Measurements from ENCODE around the gene HTRA2. TPM values are rescaled to one million over a fixed set of nuclear protein-coding genes. Genes with fewer than 3 reads are reported as not detected.

The HTRA2 gene
- total RNA-seq, 1 experiment from 2014 or later, result 24.9 TPM

DNA sequence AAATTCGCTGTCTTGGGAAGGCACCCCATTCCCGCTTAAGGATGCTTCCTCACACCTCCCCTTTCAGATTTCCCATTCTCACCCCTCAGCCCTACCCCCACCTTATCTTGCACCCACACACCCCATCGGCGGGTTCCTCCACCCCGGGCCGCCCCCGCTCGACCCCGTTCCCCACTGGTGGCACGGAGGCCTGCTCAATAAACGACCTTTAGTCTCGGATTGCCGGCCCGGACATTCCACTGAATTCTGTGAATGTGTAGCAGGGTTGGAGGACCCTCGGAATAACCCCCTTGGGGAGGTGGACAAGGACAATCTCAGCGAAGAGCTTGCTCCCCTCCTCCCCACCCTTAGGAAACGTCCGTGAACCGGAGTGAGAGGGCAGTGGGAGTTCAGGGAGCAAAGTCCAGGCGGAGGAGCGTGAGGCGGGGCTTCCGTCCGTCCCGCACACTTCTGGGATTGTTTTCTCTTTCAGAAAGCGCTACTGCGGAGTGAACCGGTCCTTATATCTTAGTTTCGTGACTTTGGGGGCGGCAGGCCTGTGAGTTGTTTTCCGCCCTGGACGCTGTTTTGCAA is 27.5 kb upstream of the HTRA2 start:
- H2BK120ac ChIP-seq (ENCODE audit: low read depth, low read length, poor library complexity, severe bottlenecking), result no peak overlapping the region
- no peak overlapping the region for H3K23ac ChIP-seq (ENCODE audit: insufficient read length, low read depth, low read length)
- no peaks in the 10 kb centered on the region for H3K79me1 ChIP-seq (ENCODE audit: insufficient read depth, low read depth, low read length, poor library complexity, severe bottlenecking)
- H2BK12ac ChIP-seq (ENCODE audit: insufficient read length, low read depth, low read length), result no peak overlapping the region
- H3K4me2 ChIP-seq (ENCODE audit: insufficient read depth, insufficient read length, low read length), result peak overlapping the region; percentile 54
- Mint-ChIP-seq H3K9me3 (peaks cover 2 to 5% of the 10 kb centered on the region in 2 experiments; a peak in 4 of 5 replicates), H3K27me3 (ENCODE audit: low read depth) (peaks cover 87% of the 10 kb centered on the region), H3K36me3 (ENCODE audit: insufficient read depth in 1 of 3, low read depth in 3 of 3) (peaks cover 24 to 33% (median 26%) of the 10 kb centered on the region in 3 experiments), H3K27ac (no peak overlapping the region), H3K4me3 (peak overlapping the region; percentile 72 to 85), H3K4me1 (peaks cover 59 to 71% of the 10 kb centered on the region in 2 experiments)
- peaks cover 4% of the 10 kb centered on the region; the same call in 1 of the 2 replicates for H3K4me1 ChIP-seq (ENCODE audit: insufficient read depth, low read length)
- H2AFZ ChIP-seq (ENCODE audit: low read length), result no peak overlapping the region
- H2BK5ac ChIP-seq (ENCODE audit: insufficient read length, low read length), result no peak overlapping the region
- no peak overlapping the region for H4K8ac ChIP-seq (replicated peaks; ENCODE audit: insufficient read length, low read depth, low read length)
- no peak overlapping the region for H3K14ac ChIP-seq (ENCODE audit: insufficient read depth, low read length)
- no peak overlapping the region for H4K5ac ChIP-seq (ENCODE audit: insufficient read length, low read depth, low read length)
- no peak overlapping the region for H3K4ac ChIP-seq (ENCODE audit: low read depth, low read length)
- H2AK5ac ChIP-seq (ENCODE audit: insufficient read length, low read length), result no peak overlapping the region
- H3K18ac ChIP-seq (ENCODE audit: insufficient read length, low read depth, low read length), result no peak overlapping the region
- TF ChIP-seq, protein P1, sequence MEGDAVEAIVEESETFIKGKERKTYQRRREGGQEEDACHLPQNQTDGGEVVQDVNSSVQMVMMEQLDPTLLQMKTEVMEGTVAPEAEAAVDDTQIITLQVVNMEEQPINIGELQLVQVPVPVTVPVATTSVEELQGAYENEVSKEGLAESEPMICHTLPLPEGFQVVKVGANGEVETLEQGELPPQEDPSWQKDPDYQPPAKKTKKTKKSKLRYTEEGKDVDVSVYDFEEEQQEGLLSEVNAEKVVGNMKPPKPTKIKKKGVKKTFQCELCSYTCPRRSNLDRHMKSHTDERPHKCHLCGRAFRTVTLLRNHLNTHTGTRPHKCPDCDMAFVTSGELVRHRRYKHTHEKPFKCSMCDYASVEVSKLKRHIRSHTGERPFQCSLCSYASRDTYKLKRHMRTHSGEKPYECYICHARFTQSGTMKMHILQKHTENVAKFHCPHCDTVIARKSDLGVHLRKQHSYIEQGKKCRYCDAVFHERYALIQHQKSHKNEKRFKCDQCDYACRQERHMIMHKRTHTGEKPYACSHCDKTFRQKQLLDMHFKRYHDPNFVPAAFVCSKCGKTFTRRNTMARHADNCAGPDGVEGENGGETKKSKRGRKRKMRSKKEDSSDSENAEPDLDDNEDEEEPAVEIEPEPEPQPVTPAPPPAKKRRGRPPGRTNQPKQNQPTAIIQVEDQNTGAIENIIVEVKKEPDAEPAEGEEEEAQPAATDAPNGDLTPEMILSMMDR (conservative IDR thresholded peaks at IDR 0.05), result no peak
- peaks cover 80% of the 10 kb centered on the region for H3K27me3 ChIP-seq (ENCODE audit: insufficient read depth, low read length)
- no peaks in the 10 kb centered on the region for H3K9me3 ChIP-seq (ENCODE audit: control insufficient read depth, low read depth, low read length)
- no peak overlapping the region for H3T11ph ChIP-seq (ENCODE audit: low read length)
- no peak overlapping the region for H3K56ac ChIP-seq (ENCODE audit: insufficient read length, low read depth, low read length)
- H4K91ac ChIP-seq (ENCODE audit: insufficient read length, low read depth, low read length), result no peak overlapping the region
- no peak overlapping the region for H2BK20ac ChIP-seq (ENCODE audit: low read depth, low read length, poor library complexity, severe bottlenecking)
- WGBS (ENCODE audit: extremely low coverage, insufficient read length, low lambda C conversion rate), result no CpG with 5 or more reads among the region's 32 CpGs
- no peaks in the 10 kb centered on the region for H4K20me1 ChIP-seq (ENCODE audit: control insufficient read depth, insufficient read depth, insufficient read length)
- no peak for DNase-seq
- peaks cover 41% of the 10 kb centered on the region for H3K23me2 ChIP-seq (ENCODE audit: insufficient read length, low read depth, low read length, poor library complexity, severe bottlenecking)
- H3K79me2 ChIP-seq (ENCODE audit: insufficient read depth, low read length), result no peaks in the 10 kb centered on the region
- no peak overlapping the region for H2BK15ac ChIP-seq (ENCODE audit: low read depth, low read length)
- H3K27ac ChIP-seq (ENCODE audit: insufficient read length, low read depth, low read length), result no peak overlapping the region
- no peak overlapping the region for H3K9ac ChIP-seq (ENCODE audit: extremely low read depth, insufficient read length, low read length)
